ENCODE data around the gene PHF5A. TPM values are rescaled to one million over a fixed set of nuclear protein-coding genes. Genes with fewer than 3 reads are reported as not detected.
A peak's percentile ranks its signal among the peaks of the same experiment; 100 is the strongest.

PHF5A gene
- total and polyA plus RNA-seq, 2 of the 8 experiments (the other 6 are each of a cell fraction or from before 2014, with no cell fraction given): 119 to 135 TPM

- TF ChIP-seq CBX5 (IDR thresholded peaks at IDR 0.05; ENCODE audit: low read depth, low read length) (no peak), RNF2 (IDR thresholded peaks at IDR 0.05; ENCODE audit: borderline replicate concordance, low read depth, low read length, missing control alignments, poor library complexity, severe bottlenecking) (no peak), TEAD4 (IDR thresholded peaks at IDR 0.05; ENCODE audit: low read depth, low read length) (peak; percentile 74), HDAC6 (IDR thresholded peaks at IDR 0.05; ENCODE audit: low read depth, low read length) (no peak), SUZ12 (IDR thresholded peaks at IDR 0.05; ENCODE audit: low read length) (no peak), NRF1 (IDR thresholded peaks at IDR 0.05; ENCODE audit: low read depth, low read length) (peak; percentile 84), EZH2 (IDR thresholded peaks at IDR 0.05; ENCODE audit: low read depth, low read length, severe bottlenecking) (no peak), PHF8 (conservative IDR thresholded peaks at IDR 0.05; ENCODE audit: low read depth, low read length) (0 out of 2 replicates have a peak, but pooled peaks have one; percentile 28), TCF12 (IDR thresholded peaks at IDR 0.05; ENCODE audit: low read depth, low read length) (no peak), RAD21 (IDR thresholded peaks at IDR 0.05 in 1 of 2, conservative IDR thresholded peaks at IDR 0.05 in 1 of 2; ENCODE audit: low read depth in 2 of 2, low read length in 2 of 2) (no peak), ZNF274 (IDR thresholded peaks at IDR 0.05; ENCODE audit: borderline replicate concordance, extremely low read depth, low read length) (no peak), EP300 (IDR thresholded peaks at IDR 0.05; ENCODE audit: borderline replicate concordance in 1 of 2, low read depth in 2 of 2, low read length in 2 of 2) (no peak), SRF (IDR thresholded peaks at IDR 0.05; ENCODE audit: low read depth, low read length) (no peak)
Observed at GRCh38 chr22:41444360-41445128, 23.9 kb downstream of the PHF5A start (continued).

All from H1 (cell line).